HL-60 (cell line): ENCODE data around the gene GTF2IRD1.

Experiments used
- DNase-seq, 2 experiments: peaks; one replicate each; pipeline ENCODE4 v3.0.0-alpha.2; 2010 to 2020; ENCODE audit warnings: low read depth in 1 of 2, low spot score in 1 of 2
- H3K27ac ChIP-seq: fragments of 250-450 bp; sonication (Bioruptor Pico); replicated peaks from 2 replicates; pipeline ENCODE4 v1.5.1; 2020; ENCODE audit warnings: mild to moderate bottlenecking, moderate library complexity
- H3K27me3 ChIP-seq: fragments of 250-450 bp; sonication (Bioruptor Pico); 2 replicates; pipeline ENCODE4 v1.5.1; 2021; ENCODE audit warnings: mild to moderate bottlenecking, moderate library complexity; ENCODE audit not compliant: insufficient read depth, poor library complexity, severe bottlenecking
- H3K4me3 ChIP-seq: replicated peaks from 2 replicates; pipeline ENCODE4 v1.5.1; 2011; ENCODE audit warnings: mild to moderate bottlenecking, control low read depth, low read length; ENCODE audit not compliant: insufficient read depth
- CTCF ChIP-seq: IDR thresholded peaks from one replicate; pipeline ENCODE4 v1.5.1; 2011; ENCODE audit warnings: low read length, control low read depth, inconsistent platforms; ENCODE audit not compliant: insufficient read depth
- GABPA ChIP-seq: IDR thresholded peaks from 2 replicates; pipeline ENCODE4 v1.6.1; 2012; ENCODE audit warnings: low read depth
- POLR2AphosphoS5 ChIP-seq: IDR thresholded peaks from 2 replicates; pipeline ENCODE4 v1.6.1; 2012; ENCODE audit warnings: low read depth
- REST ChIP-seq: IDR thresholded peaks from 2 replicates; pipeline ENCODE4 v1.6.1; 2012; ENCODE audit warnings: low read depth; ENCODE audit not compliant: insufficient replicate concordance
- SPI1 ChIP-seq: IDR thresholded peaks from 2 replicates; pipeline ENCODE4 v1.6.1; 2012; ENCODE audit warnings: low read depth, mild to moderate bottlenecking, borderline replicate concordance

Gene GTF2IRD1

GRCh38 chr7:74501298-74501697 lies 47.6 kb downstream of the GTF2IRD1 start:
- no peak overlapping the region for H3K4me3 ChIP-seq
- no peak overlapping the region for H3K27ac ChIP-seq
- H3K27me3 ChIP-seq, result no peaks in the 10 kb centered on the region
- no peak for TF ChIP-seq POLR2AphosphoS5
- TF ChIP-seq CTCF, result no peak
- no peak for TF ChIP-seq REST
- no peak for TF ChIP-seq GABPA
- TF ChIP-seq SPI1, result no peak
- DNase-seq, result no peak

GRCh38 chr7:74502216-74502891 lies 48.6 kb downstream of the GTF2IRD1 start:
- H3K27ac ChIP-seq, result no peak overlapping the region
- TF ChIP-seq SPI1 (no peak), REST (no peak), CTCF (no peak)
- no peak overlapping the region for H3K4me3 ChIP-seq
- H3K27me3 ChIP-seq, result no peaks in the 10 kb centered on the region
- DNase-seq, result no peak

GRCh38 chr7:74503061-74503460 lies 49.4 kb downstream of the GTF2IRD1 start:
- DNase-seq, result no peak
- H3K4me3 ChIP-seq, result no peak overlapping the region
- TF ChIP-seq SPI1, result no peak
- no peak for TF ChIP-seq REST
- no peak for TF ChIP-seq GABPA
- no peak for TF ChIP-seq POLR2AphosphoS5
- no peak for TF ChIP-seq CTCF

More at GRCh38 chr7:74503061-74503460, 49.4 kb downstream of the GTF2IRD1 start:
- Histone ChIP-seq H3K27ac (no peak overlapping the region), H3K27me3 (no peaks in the 10 kb centered on the region)
